Measurements from ENCODE around the gene CCSER1. TPM values are rescaled to one million over a fixed set of nuclear protein-coding genes. Genes with fewer than 3 reads are reported as not detected.

The CCSER1 gene
- total and polyA plus RNA-seq, 2 of the 8 experiments (the other 6 are each of a cell fraction or from before 2014, with no cell fraction given), result 0.26 to 0.84 TPM

- Histone ChIP-seq H4K91ac (replicated peaks; ENCODE audit: insufficient read length, low read length) (no peak overlapping the region), H2BK12ac (ENCODE audit: low read depth, low read length) (no peak overlapping the region), H3K23me2 (ENCODE audit: low read depth, low read length) (no peaks in the 10 kb centered on the region), H3K14ac (ENCODE audit: insufficient read length) (no peak overlapping the region), H3K4ac (replicated peaks; ENCODE audit: insufficient read length, low read depth, low read length) (no peak overlapping the region), H3K36me3 (ENCODE audit: control insufficient read depth in 2 of 4, insufficient read depth in 4 of 4, low read length in 3 of 4) (no peaks in the 10 kb centered on the region), H2AK5ac (ENCODE audit: low read depth, low read length) (no peak overlapping the region), H3K23ac (ENCODE audit: insufficient read length) (no peak overlapping the region), H3K79me1 (ENCODE audit: low read depth, low read length) (no peaks in the 10 kb centered on the region), H3K27me3 (replicated peaks in 1 of 4; ENCODE audit: control insufficient read depth in 3 of 4, extremely low read depth in 1 of 4, insufficient read depth in 3 of 4, low read length in 3 of 4) (no peaks in the 10 kb centered on the region), H2AFZ (ENCODE audit: low read length) (no peak overlapping the region), H2BK20ac (ENCODE audit: low read length) (no peak overlapping the region), H3K56ac (replicated peaks; ENCODE audit: insufficient read length, low read depth, low read length) (no peak overlapping the region), H4K8ac (ENCODE audit: extremely low read depth, insufficient read depth, low read length) (no peak overlapping the region), H3K9me3 (ENCODE audit: insufficient read depth in 2 of 2, low read depth in 1 of 2, low read length in 1 of 2) (no peaks in the 10 kb centered on the region), H3K4me3 (ENCODE audit: extremely low read depth in 1 of 4, insufficient read depth in 2 of 4, low read depth in 3 of 4, low read length in 4 of 4) (no peak overlapping the region), H4K20me1 (replicated peaks in 1 of 2; ENCODE audit: control insufficient read depth in 1 of 2, insufficient read depth in 2 of 2, low read length in 2 of 2) (no peaks in the 10 kb centered on the region), H3K79me2 (ENCODE audit: control insufficient read depth in 1 of 2, insufficient read depth in 2 of 2, low read length in 2 of 2) (no peaks in the 10 kb centered on the region), H2BK15ac (ENCODE audit: low read length) (no peak overlapping the region), H2BK120ac (replicated peaks; ENCODE audit: low read depth, low read length) (no peak overlapping the region), H3K9ac (replicated peaks in 1 of 4; ENCODE audit: extremely low read depth in 1 of 4, low read depth in 3 of 4, low read length in 3 of 4) (no peak overlapping the region), H3K27ac (ENCODE audit: low read depth, low read length) (no peak overlapping the region), H2BK5ac (ENCODE audit: low read depth, low read length) (no peak overlapping the region), H3K4me1 (replicated peaks in 1 of 4; ENCODE audit: control insufficient read depth in 3 of 4, insufficient read depth in 4 of 4, low read length in 3 of 4) (peaks cover 0 to 6% (median 0%) of the 10 kb centered on the region in 4 experiments; a peak in 2 of 7 replicates), H4K5ac (ENCODE audit: insufficient read length, low read depth, low read length) (no peak overlapping the region), H3K4me2 (ENCODE audit: insufficient read depth in 1 of 2, low read depth in 2 of 2, low read length in 2 of 2) (no peak overlapping the region), H3K18ac (ENCODE audit: extremely low read depth, low read length) (no peak overlapping the region)
- 87% methylated on average over 5 of the region's 5 CpGs; no CpG with 5 or more reads in 1 of the 2 experiments for WGBS, 2 experiments (ENCODE audit: extremely low coverage in 1 of 2, insufficient coverage in 1 of 2, insufficient read length in 1 of 2, insufficient replicate concordance in 2 of 2, low coverage in 1 of 2, low lambda C conversion rate in 2 of 2, missing lambda C conversion rate in 1 of 2)
- DNase-seq (ENCODE audit: low read depth in 1 of 2, low spot score in 2 of 2), result no peak
- ChIA-PET POLR2A (ENCODE audit: partially characterized antibody) (no interaction called here), CTCF (ENCODE audit: partially characterized antibody) (no interaction called here)
- no peak for FAIRE-seq
- TF ChIP-seq NRF1 (IDR thresholded peaks at IDR 0.05; ENCODE audit: low read depth, low read length) (no peak), BCL11A (IDR thresholded peaks at IDR 0.05; ENCODE audit: low read depth in 2 of 2, low read length in 2 of 2) (no peak), TAF7 (optimal IDR thresholded peaks at IDR 0.05; ENCODE audit: borderline replicate concordance, low read depth, low read length) (no peak), ATF3 (IDR thresholded peaks at IDR 0.05; ENCODE audit: insufficient read depth, low read depth, low read length) (no peak), RFX5 (IDR thresholded peaks at IDR 0.05; ENCODE audit: borderline replicate concordance, low read depth, low read length) (no peak), CBX8 (IDR thresholded peaks at IDR 0.05; ENCODE audit: borderline replicate concordance, low read depth, low read length) (no peak), FOSL1 (IDR thresholded peaks at IDR 0.05; ENCODE audit: insufficient read depth, low read depth, low read length) (no peak), SIN3A (conservative IDR thresholded peaks at IDR 0.05 in 1 of 2, IDR thresholded peaks at IDR 0.05 in 1 of 2; ENCODE audit: low read depth in 1 of 2, low read length in 2 of 2) (no peak), CREB1 (IDR thresholded peaks at IDR 0.05) (no peak), RXRA (IDR thresholded peaks at IDR 0.05; ENCODE audit: insufficient read depth, low read depth, low read length) (no peak), USF2 (IDR thresholded peaks at IDR 0.05; ENCODE audit: low read length) (no peak)
Observed at GRCh38 chr4:90187148-90187884, 60.1 kb downstream of the CCSER1 start.
